AG10803 (cell line): ENCODE results near the gene ZDHHC13.

ENCODE experiments used
- DNase-seq: peaks from one replicate; pipeline ENCODE4 v3.0.0; 2010; ENCODE audit warnings: low read depth
- H3K4me3 ChIP-seq: 2 replicates; pipeline ENCODE4 v1.5.1; 2011; ENCODE audit warnings: mild to moderate bottlenecking, low read length, control low read depth
- TF ChIP-seq, protein P1 (sequence below): conservative IDR thresholded peaks from 2 replicates; pipeline ENCODE4 v1.5.1; 2011; ENCODE audit warnings: mild to moderate bottlenecking, low read length, control low read depth, inconsistent platforms

The ZDHHC13 gene

GRCh38 chr11:19185036-19185435, 68.1 kb downstream of the ZDHHC13 start:
- TF ChIP-seq, protein P1, sequence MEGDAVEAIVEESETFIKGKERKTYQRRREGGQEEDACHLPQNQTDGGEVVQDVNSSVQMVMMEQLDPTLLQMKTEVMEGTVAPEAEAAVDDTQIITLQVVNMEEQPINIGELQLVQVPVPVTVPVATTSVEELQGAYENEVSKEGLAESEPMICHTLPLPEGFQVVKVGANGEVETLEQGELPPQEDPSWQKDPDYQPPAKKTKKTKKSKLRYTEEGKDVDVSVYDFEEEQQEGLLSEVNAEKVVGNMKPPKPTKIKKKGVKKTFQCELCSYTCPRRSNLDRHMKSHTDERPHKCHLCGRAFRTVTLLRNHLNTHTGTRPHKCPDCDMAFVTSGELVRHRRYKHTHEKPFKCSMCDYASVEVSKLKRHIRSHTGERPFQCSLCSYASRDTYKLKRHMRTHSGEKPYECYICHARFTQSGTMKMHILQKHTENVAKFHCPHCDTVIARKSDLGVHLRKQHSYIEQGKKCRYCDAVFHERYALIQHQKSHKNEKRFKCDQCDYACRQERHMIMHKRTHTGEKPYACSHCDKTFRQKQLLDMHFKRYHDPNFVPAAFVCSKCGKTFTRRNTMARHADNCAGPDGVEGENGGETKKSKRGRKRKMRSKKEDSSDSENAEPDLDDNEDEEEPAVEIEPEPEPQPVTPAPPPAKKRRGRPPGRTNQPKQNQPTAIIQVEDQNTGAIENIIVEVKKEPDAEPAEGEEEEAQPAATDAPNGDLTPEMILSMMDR, result no peak
- no peak overlapping the region for H3K4me3 ChIP-seq
- no peak for DNase-seq

DNA sequence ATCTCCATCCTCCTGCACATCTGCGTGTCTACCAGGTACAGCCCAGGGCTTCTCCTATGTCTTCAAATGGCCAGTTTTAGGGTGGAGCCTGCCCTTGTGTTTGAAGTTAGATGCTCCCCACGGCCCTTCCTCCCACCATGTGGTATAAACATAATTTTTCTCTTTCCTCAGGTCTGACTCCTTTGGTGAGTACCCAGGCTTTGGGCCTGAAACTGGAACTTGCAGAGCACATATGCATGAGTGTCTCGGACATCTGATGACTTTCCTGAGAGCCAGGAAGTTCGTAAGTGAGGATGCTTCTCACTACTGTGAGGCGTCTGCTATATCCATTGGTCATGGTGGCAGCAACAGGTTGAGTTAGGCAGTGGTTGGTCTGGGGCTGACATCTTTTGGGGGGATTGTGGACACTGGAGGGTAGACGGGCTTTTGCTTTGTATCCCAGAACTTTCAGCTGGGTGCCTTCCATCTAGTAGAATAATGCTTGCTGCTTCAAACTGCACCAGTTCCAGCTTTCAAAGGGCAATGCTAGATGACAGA, 68.6 kb downstream of the ZDHHC13 start:
- no peak for DNase-seq
- TF ChIP-seq, protein P1, result no peak
- no peak overlapping the region for H3K4me3 ChIP-seq

DNA sequence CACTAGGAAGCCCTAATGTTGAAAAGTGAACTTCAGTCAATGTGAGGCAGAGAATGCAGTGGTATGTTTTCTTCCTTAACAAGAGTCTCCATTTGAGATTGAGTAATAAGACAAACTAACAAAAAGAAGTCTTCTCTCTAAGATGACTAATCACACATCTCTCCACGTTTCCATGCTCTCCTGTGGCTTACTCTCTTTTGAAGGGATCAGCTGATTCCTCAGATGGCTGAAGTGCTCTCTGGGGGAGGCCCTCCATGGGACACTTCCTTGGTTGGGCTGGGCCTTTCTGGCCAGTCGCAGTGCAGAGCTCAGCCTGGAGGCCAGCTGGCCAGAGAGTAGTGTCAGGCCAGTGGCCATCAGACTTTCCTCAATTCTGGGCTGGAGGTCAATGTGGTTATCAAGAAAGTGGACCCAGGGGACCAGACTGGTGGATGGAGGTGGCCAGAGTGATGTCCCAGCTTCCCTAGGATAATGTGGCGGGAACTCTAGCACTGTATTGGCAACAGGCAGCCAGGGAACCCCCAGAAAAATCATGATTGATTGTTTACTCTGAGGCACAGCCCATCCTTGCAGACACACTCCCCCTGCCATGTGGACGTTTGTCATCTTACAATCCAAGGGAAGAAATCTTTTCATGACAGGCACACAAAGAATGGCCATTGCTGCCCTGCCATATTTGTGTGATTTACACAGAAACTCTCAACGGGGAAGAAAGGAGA, 70.3 kb downstream of the ZDHHC13 start:
- DNase-seq, result peak; percentile 17
- no peak overlapping the region for H3K4me3 ChIP-seq
- TF ChIP-seq, protein P1, result no peak

- TF ChIP-seq, protein P1, result no peak
- H3K4me3 ChIP-seq, result no peak overlapping the region
- no peak for DNase-seq
These were observed 70.9 kb downstream of the ZDHHC13 start for GRCh38 chr11:19187833-19188258.

DNA sequence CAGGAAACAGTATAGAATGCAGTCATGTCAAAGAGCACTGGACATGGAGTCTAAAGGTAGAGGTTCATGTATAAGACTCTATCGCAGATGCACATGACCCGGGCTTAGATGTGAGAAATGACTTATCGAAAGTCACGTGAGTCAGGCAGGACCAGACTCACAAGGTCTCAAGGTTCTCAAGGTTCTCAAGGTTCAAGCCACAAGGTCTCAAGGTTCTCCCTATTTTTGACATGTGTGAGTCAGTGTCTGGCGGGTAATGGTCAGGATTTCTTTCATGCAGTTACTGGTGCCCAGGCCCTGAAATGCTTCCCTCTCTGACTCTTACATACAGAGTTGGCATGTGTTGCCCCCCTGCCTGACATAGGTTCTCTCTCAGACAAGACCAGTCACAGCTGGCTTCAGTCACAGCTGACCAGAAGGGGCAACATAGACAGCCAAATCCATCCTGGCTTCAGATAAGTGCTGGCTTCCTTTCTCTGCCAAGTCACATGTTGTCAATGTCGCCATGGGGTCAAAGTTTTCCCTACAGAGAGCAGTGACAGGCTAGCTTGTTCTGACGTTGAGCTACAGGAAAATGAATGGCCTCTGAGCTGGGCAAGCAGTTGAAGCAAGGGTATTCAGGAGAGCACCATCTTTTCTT, 74.7 kb downstream of the ZDHHC13 start:
- no peak overlapping the region for H3K4me3 ChIP-seq
- TF ChIP-seq, protein P1, result no peak
- DNase-seq, result no peak

GRCh38 chr11:19193916-19194315, 76.9 kb downstream of the ZDHHC13 start:
- DNase-seq, result no peak
- TF ChIP-seq, protein P1, result no peak
- no peak overlapping the region for H3K4me3 ChIP-seq
